Medulla oblongata (tissue), 1 donor: ENCODE results near the gene STK36.

Experiments
- DNase-seq: peaks from one replicate; pipeline ENCODE4 v3.0.0-alpha.2; 2015; ENCODE audit errors: extremely low spot score

STK36 gene

DNA sequence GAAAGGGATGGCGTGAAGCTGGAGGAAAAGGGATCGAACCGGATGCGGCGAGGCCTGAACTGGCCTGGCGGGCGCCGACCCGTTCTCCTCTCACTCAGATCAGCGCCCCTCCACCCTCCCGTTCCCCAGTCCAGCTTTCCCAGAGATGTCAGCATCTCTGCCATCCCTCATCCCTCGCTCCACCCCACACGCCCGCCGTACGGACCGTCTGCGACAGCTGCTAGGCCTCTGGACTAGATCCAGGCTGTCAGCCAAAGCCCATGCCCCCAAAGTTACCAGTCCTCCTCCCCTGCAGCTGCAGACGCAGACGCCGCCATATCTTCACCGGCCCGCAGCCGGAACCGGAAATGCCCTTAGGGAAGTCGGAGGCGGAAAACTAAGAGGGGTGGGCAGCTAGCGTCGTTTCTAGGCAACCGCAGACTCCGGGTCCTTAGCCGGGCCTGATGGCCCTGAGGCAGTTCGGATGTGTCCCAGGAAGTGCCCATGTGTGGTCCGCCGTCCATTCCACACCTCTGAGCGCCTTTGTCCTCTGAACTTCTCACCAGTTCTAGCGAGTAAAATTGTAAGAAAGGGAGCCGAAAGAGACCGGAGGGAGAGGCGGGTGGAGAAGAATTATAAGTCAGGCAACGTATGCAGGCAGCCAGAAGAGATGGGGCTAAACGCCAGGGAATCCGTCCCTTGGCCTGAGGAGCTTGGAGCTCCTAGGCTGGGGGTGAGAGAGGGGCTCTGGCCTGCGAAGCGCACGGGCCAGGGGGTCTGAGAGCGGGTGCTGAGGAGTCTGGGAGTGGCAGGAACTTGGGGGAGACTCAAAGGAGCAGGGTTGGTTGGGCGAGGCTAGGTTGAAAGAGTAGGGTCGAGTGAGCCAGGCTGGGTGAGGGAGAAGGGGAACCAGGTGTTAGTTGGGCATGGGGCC lies at the start of gene STK36, which contains the start of gene RNF25:
Gene STK36, plus strand, starts transcription at position 433 of the 913 bp plus-strand sequence. CDS start 744 bp downstream, outside the sequence.
Gene RNF25, minus strand, starts transcription at position 349 of the 913 bp plus-strand sequence. Its CDS starts 32 bp downstream, at position 317.
- DNase-seq: peak; percentile 92

DNA sequence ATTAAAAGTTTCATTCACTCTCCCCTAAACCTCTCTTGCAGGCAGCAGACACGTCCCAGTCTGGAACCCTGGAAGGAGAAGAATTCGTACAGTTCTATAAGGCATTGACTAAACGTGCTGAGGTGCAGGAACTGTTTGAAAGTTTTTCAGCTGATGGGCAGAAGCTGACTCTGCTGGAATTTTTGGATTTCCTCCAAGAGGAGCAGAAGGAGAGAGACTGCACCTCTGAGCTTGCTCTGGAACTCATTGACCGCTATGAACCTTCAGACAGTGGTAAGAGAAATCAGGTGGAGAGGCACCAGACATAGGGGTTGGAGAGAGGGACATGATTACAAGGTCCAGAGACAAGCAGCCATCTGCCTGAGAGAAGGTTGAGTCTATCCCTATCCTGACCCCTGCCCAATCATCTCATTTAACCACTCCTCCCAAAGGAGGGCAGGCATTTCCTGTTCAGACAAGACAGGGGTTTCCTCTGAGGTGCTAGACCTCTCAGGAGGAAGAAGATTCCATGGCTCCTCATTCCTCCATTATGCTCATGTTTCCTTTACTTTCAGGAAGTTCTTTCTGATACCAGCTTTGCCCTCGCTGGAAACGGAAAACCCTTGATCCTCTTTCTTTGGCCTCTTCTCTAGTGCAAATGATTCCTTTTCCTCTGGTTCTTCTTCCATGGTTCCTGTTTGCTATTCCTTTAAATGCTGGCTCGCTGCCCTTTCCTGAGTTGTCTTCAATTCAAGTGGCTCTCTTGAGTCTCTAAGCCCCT lies 49.1 kb upstream of the STK36 start:
- DNase-seq: no peak

DNA sequence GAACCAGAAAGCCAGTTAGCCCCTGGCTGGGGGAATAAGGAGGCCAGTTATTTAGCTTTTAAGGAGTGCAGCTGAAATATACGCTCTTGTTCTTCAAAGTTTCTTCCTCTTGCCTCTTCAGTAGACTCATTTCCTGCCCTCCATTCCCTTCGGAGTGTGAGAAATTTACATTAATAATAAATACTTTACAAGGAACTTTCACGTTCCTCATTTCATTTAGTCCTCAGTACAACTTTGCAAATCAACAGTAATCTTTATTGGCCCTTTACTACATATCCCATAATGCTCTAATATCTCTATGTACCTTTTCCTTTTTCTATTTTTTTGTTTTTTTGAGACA lies 48.5 kb upstream of the STK36 start:
- DNase-seq: no peak

DNA sequence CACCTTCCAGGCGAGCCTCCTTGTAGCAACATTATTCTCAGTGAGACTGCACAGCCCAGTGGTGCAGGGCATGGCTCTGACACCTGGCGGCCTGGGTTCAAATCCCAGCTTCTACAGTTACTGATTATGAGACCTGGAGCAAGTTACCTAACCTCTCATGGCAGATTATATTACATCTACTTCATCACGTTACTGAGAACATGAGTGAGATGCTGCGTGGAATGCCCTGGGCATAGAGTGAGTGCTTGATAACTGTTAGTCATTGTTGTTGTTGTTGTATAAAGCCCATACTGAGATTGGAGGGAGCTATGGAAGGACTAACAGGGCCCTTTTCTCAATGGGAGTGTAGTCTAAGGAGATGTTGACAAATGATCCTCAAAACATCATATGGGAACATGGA lies 45.5 kb upstream of the STK36 start:
- no peak for DNase-seq

- DNase-seq: no peak
Observed at GRCh38 chr2:218627939-218628338, 43.9 kb upstream of the STK36 start.

DNA sequence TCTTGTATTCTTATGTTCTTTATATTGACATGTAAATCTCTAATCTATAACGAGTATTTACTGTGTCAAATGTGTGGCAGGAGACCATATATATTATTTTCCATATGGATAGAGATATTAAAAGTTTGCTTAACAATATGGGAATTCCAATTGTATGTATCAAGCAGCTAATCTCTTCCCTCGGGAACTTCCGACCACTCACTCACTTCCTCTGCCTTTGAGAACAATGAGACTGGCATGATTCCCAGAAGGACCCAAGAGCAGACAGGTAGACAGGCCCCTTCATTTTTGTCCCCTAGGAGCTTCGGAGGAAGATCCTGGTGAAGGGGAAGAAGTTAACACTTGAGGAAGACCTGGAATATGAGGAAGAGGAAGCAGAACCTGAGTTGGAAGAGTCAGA lies 40.0 kb upstream of the STK36 start:
- DNase-seq: no peak

- no peak for DNase-seq
Observed at GRCh38 chr2:218635719-218636118, 36.2 kb upstream of the STK36 start.

- no peak for DNase-seq
Observed at GRCh38 chr2:218638372-218638771, 33.5 kb upstream of the STK36 start.

DNA sequence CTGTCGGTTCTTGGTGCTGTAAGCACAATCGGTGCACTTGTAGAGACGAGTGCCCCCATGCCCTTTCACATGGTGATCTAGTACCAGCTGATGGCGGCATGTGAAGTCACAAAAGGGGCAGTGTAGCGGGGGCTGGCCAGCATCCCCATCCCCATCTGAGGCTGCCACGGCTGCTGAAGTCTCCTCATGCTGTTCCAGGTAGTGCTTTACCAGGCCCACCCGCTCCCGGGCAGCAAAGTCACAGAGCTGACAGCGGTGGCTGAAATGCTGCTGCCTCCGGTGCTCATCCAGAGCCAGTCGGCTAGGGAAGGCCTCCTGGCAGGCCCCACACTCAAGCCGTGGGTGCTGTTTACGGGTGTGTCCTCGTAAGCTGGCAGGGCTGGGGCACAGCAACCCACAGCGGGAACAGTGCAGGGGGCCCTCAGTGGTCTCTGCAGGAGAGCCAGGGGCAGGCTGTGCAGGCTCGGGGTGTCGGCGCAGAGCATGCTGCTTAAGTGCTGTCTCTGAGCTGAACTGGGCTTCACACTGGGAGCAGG lies 29.7 kb upstream of the STK36 start:
- DNase-seq: no peak

GRCh38 chr2:218642786-218643185 lies 29.1 kb upstream of the STK36 start:
- DNase-seq: no peak

DNA sequence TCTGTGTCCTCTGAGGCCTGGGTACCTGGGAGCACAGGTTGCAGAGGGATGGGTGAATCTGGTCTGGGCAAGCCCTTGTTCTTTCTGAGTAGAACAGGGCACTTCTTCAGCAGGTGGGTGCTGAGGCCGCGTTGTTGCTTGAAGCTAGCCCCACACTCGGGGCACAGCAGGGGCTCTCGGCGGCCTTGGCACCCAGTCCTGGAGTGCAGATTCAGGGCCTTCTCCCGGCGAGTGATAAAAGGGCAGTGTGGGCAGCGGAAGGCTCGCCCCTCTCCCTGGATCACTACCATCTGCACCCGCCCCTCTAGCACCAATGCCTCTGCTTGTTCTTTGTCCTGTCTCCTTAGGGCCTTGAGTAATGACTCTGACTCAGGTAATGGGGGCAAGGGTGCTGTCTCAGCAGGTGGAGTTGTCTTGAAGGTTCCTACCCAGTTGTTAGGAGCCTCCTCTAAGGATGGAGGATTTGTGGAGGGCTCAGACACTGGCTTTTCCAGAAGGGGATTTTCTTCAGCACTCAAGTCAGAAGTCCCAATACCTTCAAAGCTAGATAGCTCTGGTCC lies 28.1 kb upstream of the STK36 start:
- no peak for DNase-seq

GRCh38 chr2:218644721-218645120 lies 27.2 kb upstream of the STK36 start:
- DNase-seq: no peak

DNA sequence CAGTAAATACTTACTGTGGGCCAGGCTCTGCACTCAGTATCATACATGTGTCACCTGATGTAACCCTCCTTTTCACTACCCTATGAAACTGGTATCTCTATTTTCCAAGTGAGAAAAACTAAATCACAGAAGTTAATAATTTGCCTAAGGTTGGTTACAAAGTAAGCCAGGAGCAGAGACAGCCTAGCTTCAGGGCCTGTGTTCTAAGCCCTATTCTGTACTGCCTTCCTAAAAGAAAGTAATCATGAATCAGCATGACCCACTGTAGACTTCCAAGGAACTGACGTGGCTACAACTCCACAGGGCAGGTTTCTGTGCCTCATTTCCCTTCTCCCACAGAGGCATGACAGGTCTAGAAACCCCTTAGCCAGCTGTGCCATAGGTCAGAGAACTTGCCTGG lies 26.8 kb upstream of the STK36 start:
- DNase-seq: no peak

- peak; percentile 59 for DNase-seq
Observed at GRCh38 chr2:218648088-218648786, 23.6 kb upstream of the STK36 start.

GRCh38 chr2:218648787-218649100 lies 23.1 kb upstream of the STK36 start:
- no peak for DNase-seq

DNA sequence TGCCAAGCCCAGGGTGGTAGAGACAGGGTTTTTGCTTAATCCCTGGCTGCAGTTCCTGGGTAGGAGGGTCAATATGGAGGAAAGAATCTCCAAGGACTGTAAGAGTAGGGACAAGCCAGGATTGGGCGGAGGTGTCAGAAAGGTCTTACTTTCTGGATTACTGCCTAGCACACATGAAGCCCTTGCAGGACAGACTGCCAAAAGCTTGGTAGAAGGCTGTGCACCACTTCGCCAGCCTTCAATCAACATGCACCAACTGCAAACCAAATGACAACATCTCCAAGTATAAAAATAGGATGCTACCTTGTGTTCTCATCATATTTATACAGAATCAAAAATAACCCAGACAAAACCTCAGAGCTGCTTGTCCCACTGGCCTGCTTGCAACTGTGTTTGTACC lies 16.1 kb upstream of the STK36 start:
- DNase-seq: no peak

- DNase-seq: peak; percentile 29
Observed at GRCh38 chr2:218658671-218659257, 13.1 kb upstream of the STK36 start.

- peak; percentile 95 for DNase-seq
Observed at GRCh38 chr2:218659258-218659987, 12.5 kb upstream of the STK36 start, which contains the start of the genes BCS1L and ZNF142. BCS1L (plus strand) TSS chr2:218659683; CDS start chr2:218660988, 1,305 bp downstream. ZNF142 (minus strand) TSS chr2:218659623; CDS start chr2:218656429, 3,194 bp downstream.

DNA sequence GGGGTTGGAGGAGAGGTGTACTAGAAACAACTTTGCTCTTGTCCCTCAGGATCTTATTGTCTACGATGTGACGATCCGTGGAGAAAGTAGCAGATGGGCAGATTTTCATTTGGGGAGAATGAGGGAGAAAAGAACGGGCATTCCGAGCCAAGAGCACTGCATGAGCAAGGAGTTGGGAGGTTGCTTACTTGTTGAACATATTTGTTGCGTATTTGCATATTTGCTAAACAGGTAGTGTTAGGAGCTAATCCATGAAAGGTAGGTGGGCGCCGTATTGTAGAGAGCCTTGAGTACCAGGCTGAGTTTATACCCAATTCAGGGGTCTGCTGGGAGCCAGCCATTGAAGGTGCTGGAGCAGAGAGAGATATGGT lies 11.9 kb upstream of the STK36 start:
- DNase-seq: no peak

DNA sequence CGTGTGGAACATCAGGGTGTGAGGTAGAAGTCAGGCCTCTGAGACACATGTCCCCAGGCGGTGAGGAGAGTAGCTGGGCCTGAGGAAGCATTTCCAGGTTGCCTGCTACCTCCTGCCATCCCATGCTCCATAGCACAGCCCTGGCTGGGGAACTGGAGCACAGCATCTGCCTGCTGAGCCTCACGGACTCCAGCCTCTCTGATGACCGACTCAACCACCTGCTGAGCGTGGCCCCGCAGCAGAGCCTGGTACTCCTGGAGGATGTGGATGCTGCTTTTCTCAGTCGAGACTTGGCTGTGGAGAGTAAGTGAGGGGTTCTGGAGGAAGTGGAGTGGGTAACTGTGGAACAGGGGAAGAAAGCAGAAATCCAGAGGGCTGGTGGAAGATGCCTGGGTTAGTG lies 9.5 kb upstream of the STK36 start:
- no peak for DNase-seq

DNA sequence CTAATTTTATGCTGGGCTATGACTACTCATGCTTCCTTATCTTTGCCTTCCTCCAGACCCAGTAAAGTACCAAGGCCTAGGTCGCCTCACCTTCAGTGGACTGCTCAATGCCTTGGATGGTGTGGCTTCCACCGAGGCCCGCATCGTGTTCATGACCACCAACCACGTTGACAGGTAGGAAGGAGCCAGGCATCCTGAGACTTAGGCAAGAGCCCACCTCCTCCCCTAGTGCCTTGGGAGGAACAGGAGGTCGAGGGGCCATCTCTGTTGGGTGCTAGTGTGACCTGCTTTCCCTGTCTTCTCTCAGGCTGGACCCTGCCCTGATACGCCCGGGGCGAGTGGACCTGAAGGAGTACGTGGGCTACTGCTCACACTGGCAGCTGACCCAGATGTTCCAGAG lies 9.1 kb upstream of the STK36 start:
- DNase-seq: no peak
